Smooth muscle cell (in vitro differentiated cells): ENCODE data around the gene PMS1. TPM values are rescaled to one million over a fixed set of nuclear protein-coding genes. Genes with fewer than 3 reads are reported as not detected.

Source experiments
- DNase-seq: peaks from one replicate; lab custom pipeline; 2025; ENCODE audit not compliant: unreplicated experiment; lab: John Stamatoyannopoulos, UW
- H2AFZ ChIP-seq: fragments of 200-600 bp; sonication (generic); 2 replicates; pipeline ENCODE4 v1.6.0; 2016; ENCODE audit warnings: antibody characterized with exemption, low read depth, mild to moderate bottlenecking
- H3F3A ChIP-seq: fragments of 200-600 bp; sonication (generic); 2 replicates; pipeline ENCODE4 v1.6.0; 2017; ENCODE audit warnings: antibody characterized with exemption, low read depth
- H3K27ac ChIP-seq: fragments of 200-600 bp; sonication (generic); 2 replicates; pipeline ENCODE4 v1.5.1; 2016; ENCODE audit warnings: low read depth, mild to moderate bottlenecking
- H3K27me3 ChIP-seq: fragments of 200-600 bp; sonication (generic); 2 replicates; pipeline ENCODE4 v1.6.1; 2016; ENCODE audit warnings: low read depth, mild to moderate bottlenecking
- H3K36me3 ChIP-seq: fragments of 200-600 bp; sonication (generic); 2 replicates; pipeline ENCODE4 v1.5.1; 2016; ENCODE audit warnings: low read depth
- H3K4me1 ChIP-seq: fragments of 200-600 bp; sonication (generic); 2 replicates; pipeline ENCODE4 v1.5.1; 2016; ENCODE audit warnings: low read depth
- H3K4me2 ChIP-seq: fragments of 200-600 bp; sonication (generic); 2 replicates; pipeline ENCODE4 v1.6.0; 2016; ENCODE audit warnings: mild to moderate bottlenecking
- H3K4me3 ChIP-seq: fragments of 200-600 bp; sonication (generic); 2 replicates; pipeline ENCODE4 v1.5.1; 2016; ENCODE audit warnings: mild to moderate bottlenecking
- H3K79me2 ChIP-seq: fragments of 200-600 bp; sonication (generic); 2 replicates; pipeline ENCODE4 v1.6.0; 2016; ENCODE audit warnings: low read depth, mild to moderate bottlenecking
- H3K9ac ChIP-seq: fragments of 200-600 bp; sonication (generic); 2 replicates; pipeline ENCODE4 v1.6.0; 2016; ENCODE audit warnings: low read depth
- H3K9me3 ChIP-seq: fragments of 200-600 bp; sonication (generic); replicated peaks from 2 replicates; pipeline ENCODE4 v1.5.1; 2016; ENCODE audit warnings: low read depth
- H4K20me1 ChIP-seq: fragments of 200-600 bp; sonication (generic); 2 replicates; pipeline ENCODE4 v1.6.0; 2016; ENCODE audit warnings: low read depth
- WGBS: methylation state at CpG from one replicate; pipeline ENCODE4 v1.1.7; 2016; ENCODE audit warnings: low lambda C conversion rate; 5-methylcytosine and 5-hydroxymethylcytosine counted together
- polyA plus RNA-seq: library from polyadenylated mRNA; unstranded; fragments of >200 nt; fragmentation: Nextera tagmentation; extraction: Ambion mirVana; gene quantifications from 2 replicates; pipeline ENCODE4 v1.2.1, GENCODE V29; 2016
- total RNA-seq: library from RNA; depleted of rRNA; stranded (reverse); fragments of >200 nt; gene quantifications from 2 replicates; pipeline ENCODE4 v1.2.3, GENCODE V29; 2014
- TF ChIP-seq, protein P1 (sequence below): fragments of 200-600 bp; sonication (generic); IDR thresholded peaks from 2 replicates; pipeline ENCODE4 v1.5.1; 2017; ENCODE audit warnings: borderline replicate concordance, mild to moderate bottlenecking, antibody characterized with exemption; ENCODE audit not compliant: insufficient read depth, poor library complexity, severe bottlenecking

The PMS1 gene
- total and polyA plus RNA-seq, 2 experiments from 2014 or later: 12.4 to 21.9 TPM

DNA sequence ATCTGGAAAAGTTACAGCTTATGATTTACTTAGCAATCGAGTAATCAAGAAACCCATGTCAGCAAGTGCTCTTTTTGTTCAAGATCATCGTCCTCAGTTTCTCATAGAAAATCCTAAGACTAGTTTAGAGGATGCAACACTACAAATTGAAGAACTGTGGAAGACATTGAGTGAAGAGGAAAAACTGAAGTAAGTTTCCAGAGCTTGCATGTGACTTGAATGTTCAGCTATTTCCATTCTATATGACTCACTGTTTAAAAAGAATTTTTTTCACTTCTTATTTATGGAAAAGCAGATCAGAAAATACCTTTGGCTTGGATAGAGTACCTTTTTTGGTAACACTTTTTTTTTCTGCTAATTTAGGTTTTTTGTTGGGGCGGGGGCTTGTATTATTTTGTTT lies 70.7 kb downstream of the PMS1 start:
- Histone ChIP-seq H3K27ac (no peak overlapping the region), H3K36me3 (no peaks in the 10 kb centered on the region), H3F3A (no peaks in the 10 kb centered on the region), H2AFZ (no peak overlapping the region), H3K79me2 (no peaks in the 10 kb centered on the region), H3K4me3 (no peak overlapping the region), H4K20me1 (no peaks in the 10 kb centered on the region), H3K27me3 (no peaks in the 10 kb centered on the region), H3K9me3 (no peaks in the 10 kb centered on the region), H3K9ac (no peak overlapping the region), H3K4me2 (no peak overlapping the region), H3K4me1 (no peaks in the 10 kb centered on the region)
- WGBS: 92% methylated on average over 3 of the region's 3 CpGs
- TF ChIP-seq, protein P1, sequence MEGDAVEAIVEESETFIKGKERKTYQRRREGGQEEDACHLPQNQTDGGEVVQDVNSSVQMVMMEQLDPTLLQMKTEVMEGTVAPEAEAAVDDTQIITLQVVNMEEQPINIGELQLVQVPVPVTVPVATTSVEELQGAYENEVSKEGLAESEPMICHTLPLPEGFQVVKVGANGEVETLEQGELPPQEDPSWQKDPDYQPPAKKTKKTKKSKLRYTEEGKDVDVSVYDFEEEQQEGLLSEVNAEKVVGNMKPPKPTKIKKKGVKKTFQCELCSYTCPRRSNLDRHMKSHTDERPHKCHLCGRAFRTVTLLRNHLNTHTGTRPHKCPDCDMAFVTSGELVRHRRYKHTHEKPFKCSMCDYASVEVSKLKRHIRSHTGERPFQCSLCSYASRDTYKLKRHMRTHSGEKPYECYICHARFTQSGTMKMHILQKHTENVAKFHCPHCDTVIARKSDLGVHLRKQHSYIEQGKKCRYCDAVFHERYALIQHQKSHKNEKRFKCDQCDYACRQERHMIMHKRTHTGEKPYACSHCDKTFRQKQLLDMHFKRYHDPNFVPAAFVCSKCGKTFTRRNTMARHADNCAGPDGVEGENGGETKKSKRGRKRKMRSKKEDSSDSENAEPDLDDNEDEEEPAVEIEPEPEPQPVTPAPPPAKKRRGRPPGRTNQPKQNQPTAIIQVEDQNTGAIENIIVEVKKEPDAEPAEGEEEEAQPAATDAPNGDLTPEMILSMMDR: no peak
- no peak for DNase-seq

DNA sequence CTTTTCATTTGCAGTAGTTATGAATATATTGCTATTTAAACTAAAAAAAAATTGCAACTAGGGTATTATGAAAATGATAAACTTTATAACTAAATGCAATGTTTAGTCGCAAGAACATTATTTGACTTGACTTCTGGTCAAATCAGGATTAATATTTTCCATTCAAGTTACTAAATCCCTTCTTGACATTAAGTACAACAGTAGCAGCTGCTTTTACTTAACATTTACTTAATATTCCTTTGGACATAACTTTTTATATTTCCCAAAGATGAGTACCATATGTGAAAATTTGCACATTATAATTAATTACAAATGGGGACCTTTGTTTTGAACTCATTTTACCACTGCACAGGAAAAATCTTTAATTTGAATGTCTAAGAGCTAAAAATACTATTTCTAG lies 74.0 kb downstream of the PMS1 start:
- TF ChIP-seq, protein P1: no peak
- Histone ChIP-seq H3K27ac (no peak overlapping the region), H3K9me3 (no peaks in the 10 kb centered on the region), H3K9ac (no peak overlapping the region), H3K79me2 (no peaks in the 10 kb centered on the region), H3K36me3 (no peaks in the 10 kb centered on the region), H3K4me1 (no peaks in the 10 kb centered on the region), H4K20me1 (no peaks in the 10 kb centered on the region), H3F3A (no peaks in the 10 kb centered on the region), H2AFZ (no peak overlapping the region), H3K27me3 (no peaks in the 10 kb centered on the region), H3K4me3 (no peak overlapping the region), H3K4me2 (no peak overlapping the region)
- DNase-seq: no peak
- 97% methylated on average over 1 of the region's 1 CpG for WGBS

DNA sequence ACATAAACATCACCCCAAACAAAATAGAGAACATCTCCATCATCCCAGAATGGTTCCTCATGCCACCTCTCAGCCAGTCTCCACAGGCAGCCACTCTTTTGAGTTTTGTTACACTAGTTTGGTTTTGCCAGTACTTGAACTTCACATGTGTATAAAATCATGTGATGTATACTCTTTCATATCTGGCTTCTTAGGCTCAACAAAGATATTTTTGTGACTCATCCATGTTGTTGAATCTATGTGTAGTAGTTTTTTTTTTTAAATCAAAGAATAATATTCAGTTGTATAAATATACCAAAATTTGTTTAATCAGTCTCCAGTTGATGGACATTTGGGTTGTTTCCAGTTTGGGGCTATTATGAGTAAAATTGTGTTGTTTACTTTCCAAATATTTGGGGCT lies 75.9 kb downstream of the PMS1 start:
- H2AFZ ChIP-seq: no peak overlapping the region
- H3K27me3 ChIP-seq: no peaks in the 10 kb centered on the region
- H3K9me3 ChIP-seq: no peaks in the 10 kb centered on the region
- H3F3A ChIP-seq: no peaks in the 10 kb centered on the region
- H3K36me3 ChIP-seq: no peaks in the 10 kb centered on the region
- H3K27ac ChIP-seq: no peak overlapping the region
- H4K20me1 ChIP-seq: no peaks in the 10 kb centered on the region
- no peak for DNase-seq
- TF ChIP-seq, protein P1: no peak
- H3K79me2 ChIP-seq: no peaks in the 10 kb centered on the region
- H3K4me3 ChIP-seq: no peak overlapping the region
- no peaks in the 10 kb centered on the region for H3K4me1 ChIP-seq
- no peak overlapping the region for H3K4me2 ChIP-seq
- H3K9ac ChIP-seq: no peak overlapping the region

DNA sequence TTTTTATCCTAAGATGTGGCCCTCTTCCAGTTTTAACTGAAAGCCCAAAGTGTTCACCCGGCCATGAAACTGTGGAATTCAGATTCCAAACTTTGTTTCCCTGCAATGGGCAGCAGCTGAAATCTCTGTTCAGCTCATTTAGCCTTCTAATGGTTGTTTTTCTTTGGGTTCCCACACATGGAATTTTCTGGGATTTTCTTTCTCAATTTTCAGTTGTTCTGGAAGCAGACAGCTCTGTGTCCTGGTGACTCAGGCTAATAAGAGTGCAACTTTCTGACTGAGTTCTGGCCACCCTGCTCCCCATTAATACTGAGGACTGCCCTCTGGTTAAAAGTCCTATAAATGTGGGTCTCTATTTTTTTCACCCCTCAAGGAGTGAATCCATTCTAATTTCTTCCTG lies 78.5 kb downstream of the PMS1 start:
- Histone ChIP-seq H4K20me1 (no peaks in the 10 kb centered on the region), H2AFZ (no peak overlapping the region), H3K4me1 (no peaks in the 10 kb centered on the region), H3K9ac (no peak overlapping the region), H3K79me2 (no peaks in the 10 kb centered on the region), H3K36me3 (no peaks in the 10 kb centered on the region), H3K9me3 (no peaks in the 10 kb centered on the region), H3F3A (no peaks in the 10 kb centered on the region), H3K4me3 (no peak overlapping the region), H3K27ac (no peak overlapping the region), H3K27me3 (no peaks in the 10 kb centered on the region), H3K4me2 (no peak overlapping the region)
- 100% methylated on average over 1 of the region's 1 CpG for WGBS
- TF ChIP-seq, protein P1: no peak
- DNase-seq: no peak
